A673 (cell line): ENCODE results near the gene TRIM59.

Source experiments
- EZH2 ChIP-seq: fragments of 200-600 bp; sonication (generic); IDR thresholded peaks from 2 replicates; pipeline ENCODE4 v1.6.1; 2017; ENCODE audit warnings: borderline replicate concordance, low read depth, mild to moderate bottlenecking, mixed read lengths, antibody characterized with exemption, low read length; ENCODE audit not compliant: poor library complexity, severe bottlenecking
- TF ChIP-seq, protein P1 (sequence below): fragments of 300-800, 200-600 bp; sonication (generic); conservative IDR thresholded peaks from 2 replicates; pipeline ENCODE4 v1.5.1; 2017; ENCODE audit warnings: low read depth, mild to moderate bottlenecking, antibody characterized with exemption, low read length, moderate library complexity, mixed read lengths

DNA sequence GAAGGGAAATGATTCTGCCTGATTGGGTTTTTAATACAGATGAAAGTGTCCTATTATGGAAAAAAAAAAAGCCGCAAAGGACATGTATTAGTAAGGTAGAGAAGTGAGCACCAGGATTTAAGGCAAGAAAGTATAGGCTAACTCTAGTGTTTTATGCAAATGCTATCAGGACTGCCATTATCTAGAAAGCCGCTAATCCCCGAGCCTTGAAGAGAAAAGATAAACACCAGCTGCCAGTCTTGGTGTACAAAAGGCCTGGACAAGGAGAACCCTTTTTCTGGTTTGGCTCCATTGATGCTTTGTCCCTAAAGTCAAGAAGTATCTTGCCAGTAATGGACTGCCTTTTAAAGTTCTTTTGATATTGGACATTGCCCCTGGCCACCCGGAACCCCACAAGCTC is 8.6 kb upstream of the TRIM59 start:
- TF ChIP-seq, protein P1, sequence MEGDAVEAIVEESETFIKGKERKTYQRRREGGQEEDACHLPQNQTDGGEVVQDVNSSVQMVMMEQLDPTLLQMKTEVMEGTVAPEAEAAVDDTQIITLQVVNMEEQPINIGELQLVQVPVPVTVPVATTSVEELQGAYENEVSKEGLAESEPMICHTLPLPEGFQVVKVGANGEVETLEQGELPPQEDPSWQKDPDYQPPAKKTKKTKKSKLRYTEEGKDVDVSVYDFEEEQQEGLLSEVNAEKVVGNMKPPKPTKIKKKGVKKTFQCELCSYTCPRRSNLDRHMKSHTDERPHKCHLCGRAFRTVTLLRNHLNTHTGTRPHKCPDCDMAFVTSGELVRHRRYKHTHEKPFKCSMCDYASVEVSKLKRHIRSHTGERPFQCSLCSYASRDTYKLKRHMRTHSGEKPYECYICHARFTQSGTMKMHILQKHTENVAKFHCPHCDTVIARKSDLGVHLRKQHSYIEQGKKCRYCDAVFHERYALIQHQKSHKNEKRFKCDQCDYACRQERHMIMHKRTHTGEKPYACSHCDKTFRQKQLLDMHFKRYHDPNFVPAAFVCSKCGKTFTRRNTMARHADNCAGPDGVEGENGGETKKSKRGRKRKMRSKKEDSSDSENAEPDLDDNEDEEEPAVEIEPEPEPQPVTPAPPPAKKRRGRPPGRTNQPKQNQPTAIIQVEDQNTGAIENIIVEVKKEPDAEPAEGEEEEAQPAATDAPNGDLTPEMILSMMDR: no peak
- no peak for TF ChIP-seq EZH2
